ENCODE results near the gene ITPR2.
"Not testable (repeated sequence)": the region's sequence is repeated elsewhere in the genome, so short reads cannot be mapped to it uniquely, and the experiment has no call there.

ITPR2 gene

DNA sequence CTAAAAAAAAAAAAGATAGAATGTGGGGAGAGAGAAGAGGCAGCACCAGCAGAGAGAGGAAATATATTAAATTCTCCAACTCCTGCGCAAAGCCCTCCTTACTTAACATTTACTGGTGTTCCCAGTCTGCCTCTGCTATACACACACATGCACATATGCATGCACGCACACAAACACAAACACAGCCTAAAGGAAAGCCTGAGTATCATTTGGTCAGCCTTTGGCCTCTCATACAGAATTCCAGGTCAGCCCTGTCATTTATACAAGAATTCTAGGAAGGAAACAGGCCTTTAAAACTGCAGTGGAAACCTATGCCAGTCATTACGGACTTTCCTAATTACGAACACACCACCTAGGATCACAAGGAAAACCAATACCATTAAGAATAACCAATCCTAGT is 269.4 kb downstream of the ITPR2 start:
- DNase-seq (ENCODE audit: low read depth): no peak

- DNase-seq (ENCODE audit: low read depth): no peak
These were observed 275.7 kb downstream of the ITPR2 start for GRCh38 chr12:26557326-26557725.

DNA sequence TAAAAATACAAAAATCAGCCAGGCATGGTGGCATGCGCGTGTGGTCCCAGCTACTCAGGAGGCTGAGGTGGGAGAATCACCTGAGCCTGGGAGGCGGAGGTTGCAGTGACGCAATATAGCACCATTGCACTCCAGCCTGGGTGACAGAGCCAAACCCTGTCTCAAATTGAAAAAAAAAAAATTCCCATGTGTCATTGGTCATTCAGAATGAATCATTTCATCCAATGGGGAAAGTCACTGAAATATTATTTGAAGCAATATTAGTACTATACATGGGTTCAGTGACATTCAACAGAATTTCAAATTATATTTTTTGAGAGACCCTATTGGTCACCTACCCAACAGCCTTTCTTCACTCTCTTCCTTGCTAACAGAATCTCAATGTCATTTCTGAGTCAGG is 276.1 kb downstream of the ITPR2 start:
- no peak for DNase-seq (ENCODE audit: low read depth)

DNA sequence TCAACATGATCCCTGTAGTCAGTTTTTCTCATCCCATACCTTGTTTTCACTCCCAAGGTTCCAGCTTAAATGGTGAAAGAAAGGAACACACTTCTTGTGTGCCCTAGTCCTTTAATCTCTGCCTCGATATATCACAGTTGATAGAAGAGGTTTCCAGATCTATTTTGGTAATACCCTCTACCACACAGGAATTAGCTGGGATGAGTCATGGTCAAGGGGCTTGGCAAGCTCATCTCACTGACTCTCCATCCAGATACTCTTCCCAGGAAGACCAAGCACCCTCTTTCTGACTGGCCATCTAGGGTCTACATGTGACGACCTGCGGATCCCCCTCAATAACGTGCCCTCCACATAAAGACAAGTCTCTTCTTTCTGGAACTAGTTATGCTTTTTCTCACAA is 277.9 kb downstream of the ITPR2 start:
- no peak for DNase-seq (ENCODE audit: low read depth)

DNA sequence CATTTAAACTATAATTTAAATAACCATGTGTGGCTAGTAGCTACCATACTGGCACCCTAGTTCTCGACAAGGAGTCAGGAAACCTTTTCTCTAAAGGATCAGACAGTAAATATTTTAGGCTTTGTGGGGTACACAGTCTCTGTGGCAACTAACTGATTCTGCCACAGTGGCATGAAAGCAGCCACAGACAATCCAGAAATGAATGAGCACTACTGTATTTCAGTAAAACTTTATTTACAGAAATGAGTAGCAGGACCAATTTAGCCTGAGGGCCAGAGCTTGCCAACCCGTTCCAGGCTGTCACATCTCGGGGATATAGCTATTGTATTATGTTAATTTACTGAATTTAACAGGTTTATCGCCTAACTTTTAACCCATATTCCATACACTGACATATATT is 278.7 kb downstream of the ITPR2 start:
- DNase-seq (ENCODE audit: low read depth): no peak

- DNase-seq (ENCODE audit: low read depth): no peak
These were observed 281.6 kb downstream of the ITPR2 start for GRCh38 chr12:26551385-26551784.

GRCh38 chr12:26548227-26548626 is 284.8 kb downstream of the ITPR2 start:
- no peak for DNase-seq (ENCODE audit: low read depth)

GRCh38 chr12:26546535-26547314 is 286.3 kb downstream of the ITPR2 start:
- no peak for DNase-seq (ENCODE audit: low read depth)

- DNase-seq (ENCODE audit: low read depth): no peak
These were observed 293.9 kb downstream of the ITPR2 start for GRCh38 chr12:26539131-26539530.

GRCh38 chr12:26537651-26538050 is 295.3 kb downstream of the ITPR2 start:
- DNase-seq (ENCODE audit: low read depth): no peak

DNA sequence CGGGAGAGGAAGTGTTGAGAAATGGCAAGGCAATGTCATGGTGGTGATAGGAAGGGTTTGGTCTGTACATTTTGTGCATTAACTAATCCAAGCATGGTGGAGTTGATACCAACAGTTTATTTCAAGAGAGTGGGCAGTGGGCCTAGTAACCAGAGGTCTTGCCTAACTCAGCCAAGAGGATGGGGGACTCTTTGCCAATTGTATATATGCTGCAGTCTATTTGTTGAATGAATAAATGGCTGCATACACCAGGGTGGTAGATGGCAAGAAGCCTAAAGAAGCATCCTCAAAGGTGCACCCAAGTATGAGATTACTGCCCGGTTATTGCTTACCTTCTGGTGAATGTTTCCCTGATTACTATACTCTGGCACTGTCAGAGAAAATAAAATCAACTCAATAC is 295.9 kb downstream of the ITPR2 start:
- DNase-seq (ENCODE audit: low read depth): no peak

- no peak for DNase-seq (ENCODE audit: low read depth)
These were observed 297.2 kb downstream of the ITPR2 start for GRCh38 chr12:26535826-26536225.

DNA sequence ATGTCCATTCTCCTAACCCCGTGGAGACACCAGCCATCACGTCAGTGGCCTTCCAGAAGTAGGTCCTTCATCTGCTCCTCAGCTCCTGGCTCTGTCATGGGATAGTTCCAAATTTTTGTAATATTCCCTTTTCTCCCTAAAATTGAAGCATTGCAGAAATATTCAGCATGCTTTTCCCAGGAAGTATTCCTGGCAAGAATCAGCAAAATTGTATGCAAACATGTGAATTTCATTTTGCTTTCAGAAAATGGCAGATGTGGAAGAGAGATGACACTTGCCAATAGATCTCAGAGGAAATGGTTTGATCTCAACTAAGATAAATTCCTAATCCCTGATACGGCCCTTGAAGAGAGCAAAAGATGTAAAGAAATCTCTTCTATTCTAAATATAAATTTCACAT is 298.9 kb downstream of the ITPR2 start:
- no peak for DNase-seq (ENCODE audit: low read depth)

GRCh38 chr12:26533211-26533610 is 299.8 kb downstream of the ITPR2 start:
- no peak for DNase-seq (ENCODE audit: low read depth)

- no peak for DNase-seq (ENCODE audit: low read depth)
These were observed 302.5 kb downstream of the ITPR2 start for GRCh38 chr12:26530461-26530860.

GRCh38 chr12:26528943-26529342 is 304.1 kb downstream of the ITPR2 start:
- no peak for DNase-seq (ENCODE audit: low read depth)

GRCh38 chr12:26527682-26528081 is 305.3 kb downstream of the ITPR2 start:
- DNase-seq (ENCODE audit: low read depth): no peak

GRCh38 chr12:26524862-26525465 is 308.0 kb downstream of the ITPR2 start:
- DNase-seq (ENCODE audit: low read depth): no peak

DNA sequence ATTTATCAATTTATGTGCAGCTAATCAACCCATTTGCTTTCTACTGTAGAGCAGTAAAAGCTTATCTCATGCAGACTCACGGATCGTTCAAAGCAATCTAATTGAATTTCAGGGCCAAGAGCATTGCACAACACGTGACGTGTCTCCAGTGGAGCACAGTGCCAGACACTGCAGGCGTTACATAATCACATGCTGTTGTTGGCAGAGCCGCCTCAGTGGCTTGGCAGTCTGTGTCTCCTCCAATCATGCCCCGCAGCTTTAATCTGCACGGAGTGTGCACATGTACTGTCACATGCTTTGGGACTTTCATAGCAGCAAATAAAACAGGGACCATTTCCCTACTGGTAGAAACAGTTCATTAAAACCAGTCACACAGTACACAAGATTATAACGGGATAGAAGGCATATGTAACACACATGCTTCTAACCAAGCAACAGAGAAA is 309.3 kb downstream of the ITPR2 start:
- DNase-seq (ENCODE audit: low read depth): no peak

DNA sequence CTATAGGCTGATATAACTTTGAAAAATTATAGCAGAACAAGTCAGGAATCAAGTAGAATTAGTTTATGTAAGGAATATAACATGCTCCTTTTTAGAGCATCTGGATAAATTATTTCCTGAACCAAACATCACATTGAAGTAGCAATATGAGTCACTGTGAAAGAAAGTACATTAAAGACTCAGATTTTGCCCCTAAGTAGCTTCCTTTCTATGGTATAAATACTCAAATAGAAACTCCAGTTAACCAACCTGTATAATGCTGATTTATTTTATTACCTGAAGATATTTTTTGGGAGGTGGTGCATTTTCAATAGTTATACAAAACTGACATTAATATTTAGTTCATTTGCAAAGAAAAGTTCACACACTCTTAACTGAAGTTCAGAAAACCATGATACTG is 312.1 kb downstream of the ITPR2 start:
- no peak for DNase-seq (ENCODE audit: low read depth)

DNA sequence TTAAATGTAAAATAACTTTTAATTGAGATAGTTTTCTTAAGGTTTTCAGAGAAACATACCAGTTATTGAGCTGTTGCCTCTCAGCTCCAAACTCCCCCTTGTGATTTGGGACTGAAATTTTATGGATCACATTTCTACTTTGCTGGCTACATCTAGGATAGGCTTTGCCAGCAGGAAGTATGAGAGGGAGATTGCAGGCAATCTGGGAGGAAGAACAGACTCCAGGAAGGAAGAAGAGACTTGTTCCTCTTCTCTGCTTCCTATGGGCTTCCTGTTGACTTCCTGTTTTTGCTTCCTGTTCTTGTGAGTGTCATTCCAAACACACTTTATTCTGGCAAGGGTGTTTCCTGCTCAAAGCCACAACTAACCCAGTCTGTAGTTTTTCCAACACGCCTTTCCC is 312.9 kb downstream of the ITPR2 start:
- no peak for DNase-seq (ENCODE audit: low read depth)

DNA sequence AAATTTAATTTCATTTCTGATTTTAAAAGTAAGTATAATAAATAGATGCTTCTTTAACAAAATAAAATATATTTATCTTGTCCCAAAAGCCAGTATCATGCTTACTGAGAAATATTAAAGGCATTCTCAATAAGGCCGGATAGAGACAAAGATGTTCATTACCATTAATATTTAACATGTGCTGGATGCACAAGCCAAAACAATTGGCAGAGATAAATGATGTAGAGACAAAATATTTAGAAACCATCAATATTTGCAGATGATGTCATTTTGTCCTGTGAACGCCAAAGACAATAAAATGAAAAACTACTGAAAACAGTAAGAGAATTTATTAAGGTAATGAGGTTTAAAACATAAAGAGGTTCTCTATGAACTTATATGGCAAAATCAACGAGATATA is 313.5 kb downstream of the ITPR2 start:
- no peak for DNase-seq (ENCODE audit: low read depth)

GRCh38 chr12:26517320-26517719 is 315.7 kb downstream of the ITPR2 start:
- not testable (repeated sequence) for DNase-seq (ENCODE audit: low read depth)

- DNase-seq (ENCODE audit: low read depth): no peak
These were observed 318.6 kb downstream of the ITPR2 start for GRCh38 chr12:26514364-26514763.
